IPS-NIHi11 (cell line): ENCODE results near the gene VIPR2.
"Not testable (repeated sequence)": the region's sequence is repeated elsewhere in the genome, so short reads cannot be mapped to it uniquely, and the experiment has no call there.

Source experiments
- DNase-seq: peaks from one replicate; pipeline ENCODE4 v3.0.0; 2012; ENCODE audit warnings: mixed read lengths, low spot score

Gene VIPR2

DNA sequence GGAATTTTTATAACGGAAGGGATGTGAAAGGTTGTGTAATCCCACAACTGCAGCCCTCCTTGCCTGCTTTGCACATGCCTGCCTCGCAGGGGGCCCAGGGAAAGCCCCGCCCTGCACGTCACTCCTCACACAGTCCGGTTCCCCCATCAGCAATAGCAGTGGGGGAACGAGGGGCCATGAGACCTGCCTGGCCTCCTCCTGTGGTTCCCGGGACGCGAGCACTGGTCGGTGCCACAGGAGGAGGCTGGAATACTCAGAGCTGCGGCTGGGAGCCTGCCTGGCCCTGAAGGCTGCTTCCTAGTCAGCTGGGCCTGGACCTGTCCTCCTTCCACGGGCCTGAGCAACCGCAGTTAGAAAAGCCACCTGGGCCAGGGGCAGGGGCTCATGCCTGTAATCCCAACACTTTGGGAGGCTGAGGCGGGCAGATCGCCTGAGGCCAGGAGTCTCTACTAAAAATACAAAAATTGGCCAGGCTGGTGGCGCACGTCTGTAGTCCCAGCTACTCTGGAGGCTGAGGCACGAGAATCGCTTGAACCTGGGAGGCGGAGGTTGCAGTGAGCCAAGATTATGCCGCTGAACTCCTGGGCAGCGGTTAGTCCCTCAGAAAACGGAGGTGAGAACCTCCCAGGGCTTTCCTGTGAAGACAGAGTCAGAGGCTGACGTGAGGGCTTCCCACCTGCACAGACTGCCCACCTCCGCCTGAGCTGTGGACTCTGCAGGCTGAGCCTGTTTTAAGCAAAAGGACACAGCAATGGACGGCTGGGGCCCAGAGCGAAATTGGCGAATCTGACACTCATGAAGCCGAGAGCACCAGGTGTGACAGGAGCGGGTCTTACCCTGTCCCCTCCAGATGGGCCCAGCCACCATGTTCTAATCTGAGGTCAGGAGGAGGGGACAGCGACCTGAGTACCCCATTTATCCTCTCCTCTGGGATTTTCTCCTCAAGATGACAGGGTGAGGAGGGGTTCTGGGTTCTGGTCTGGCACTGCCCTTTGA is 52.9 kb downstream of the VIPR2 start:
- no peak for DNase-seq

DNA sequence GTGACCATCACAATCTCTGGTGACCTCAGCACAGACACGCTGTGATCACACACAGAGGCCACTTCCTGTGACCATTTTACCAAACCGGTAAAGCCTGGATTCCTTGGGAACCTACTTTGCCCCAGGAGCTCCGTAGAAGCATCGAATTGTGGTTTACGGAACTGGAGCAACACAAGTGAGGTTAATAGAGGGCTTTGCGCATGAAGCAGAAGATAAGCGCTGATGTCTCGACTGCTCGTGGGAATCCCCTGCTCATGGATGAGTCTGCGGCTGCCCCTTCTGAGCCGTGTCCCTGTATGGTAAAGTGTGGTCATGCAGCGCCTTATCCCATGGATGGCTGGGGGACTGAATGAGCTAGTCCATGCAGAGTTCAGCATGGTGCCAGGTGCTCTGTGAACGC is 53.6 kb downstream of the VIPR2 start:
- DNase-seq = no peak

DNA sequence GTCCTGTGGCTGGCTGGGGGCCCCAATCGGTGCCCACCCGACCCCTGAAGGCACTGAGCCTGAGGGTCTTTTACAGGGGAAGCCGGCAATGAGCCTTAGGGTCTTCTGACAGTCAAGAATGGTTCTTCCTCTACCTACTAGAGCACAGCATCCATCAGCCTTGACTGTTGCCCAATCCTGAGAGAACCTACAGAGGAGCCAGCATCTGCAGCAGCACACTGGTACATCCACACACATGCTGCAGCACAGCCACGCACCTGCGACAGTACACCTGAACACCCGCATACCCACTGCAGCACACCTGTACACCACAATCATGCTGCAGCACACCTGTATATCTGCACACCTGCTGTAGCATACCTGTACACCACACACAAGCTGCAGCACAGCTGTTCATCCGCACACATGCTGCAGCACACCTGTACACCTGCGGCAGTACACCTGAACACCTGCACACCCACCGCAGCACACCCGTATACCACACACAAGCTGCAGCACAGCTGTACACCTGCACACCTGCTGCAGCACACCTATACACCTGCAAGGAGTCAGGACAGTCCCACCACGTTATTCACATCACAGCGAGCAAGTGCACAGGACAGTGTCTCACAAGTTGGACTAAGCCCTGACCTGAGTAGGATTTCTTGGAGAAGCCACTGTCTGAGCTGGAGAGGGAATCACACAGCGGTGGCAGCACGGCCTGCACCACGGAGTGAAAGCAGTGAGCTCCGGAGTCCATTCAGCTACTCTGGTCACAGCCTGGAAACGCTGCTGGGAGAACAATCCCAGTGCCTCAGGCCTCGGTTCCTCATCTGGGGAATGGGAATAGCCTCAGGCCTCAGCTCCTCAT is 56.4 kb downstream of the VIPR2 start:
- no peak for DNase-seq

DNA sequence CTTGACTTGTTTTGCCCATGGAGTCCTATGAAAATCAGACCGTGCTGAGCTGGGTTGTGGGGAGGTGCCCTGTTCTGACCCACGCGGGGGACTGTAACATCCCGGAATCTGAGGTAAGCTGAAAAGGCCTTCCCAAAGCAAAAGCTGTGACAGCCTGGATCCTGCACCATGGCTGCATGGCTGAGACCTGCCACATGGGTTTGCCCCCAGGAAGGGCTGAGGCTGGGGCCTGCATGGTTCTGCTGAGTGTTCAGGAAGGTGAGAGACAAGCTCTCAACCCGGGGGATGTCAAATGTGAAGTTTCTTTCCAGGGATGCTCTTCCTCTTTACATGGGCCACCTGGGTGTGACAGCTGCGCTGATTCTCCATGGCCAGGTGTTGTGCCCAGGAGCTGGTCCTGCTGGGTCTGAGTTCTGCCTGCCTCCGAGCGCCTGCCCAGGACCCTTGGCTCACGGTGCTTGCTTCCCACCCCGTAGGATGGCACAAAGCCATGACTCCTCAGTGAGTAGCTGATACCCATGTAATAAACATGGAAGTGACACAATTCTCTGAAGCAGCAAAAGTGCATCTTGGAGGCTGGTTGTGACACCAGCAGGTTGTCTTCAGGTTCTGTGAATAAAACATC is 58.3 kb downstream of the VIPR2 start:
- DNase-seq = no peak

DNA sequence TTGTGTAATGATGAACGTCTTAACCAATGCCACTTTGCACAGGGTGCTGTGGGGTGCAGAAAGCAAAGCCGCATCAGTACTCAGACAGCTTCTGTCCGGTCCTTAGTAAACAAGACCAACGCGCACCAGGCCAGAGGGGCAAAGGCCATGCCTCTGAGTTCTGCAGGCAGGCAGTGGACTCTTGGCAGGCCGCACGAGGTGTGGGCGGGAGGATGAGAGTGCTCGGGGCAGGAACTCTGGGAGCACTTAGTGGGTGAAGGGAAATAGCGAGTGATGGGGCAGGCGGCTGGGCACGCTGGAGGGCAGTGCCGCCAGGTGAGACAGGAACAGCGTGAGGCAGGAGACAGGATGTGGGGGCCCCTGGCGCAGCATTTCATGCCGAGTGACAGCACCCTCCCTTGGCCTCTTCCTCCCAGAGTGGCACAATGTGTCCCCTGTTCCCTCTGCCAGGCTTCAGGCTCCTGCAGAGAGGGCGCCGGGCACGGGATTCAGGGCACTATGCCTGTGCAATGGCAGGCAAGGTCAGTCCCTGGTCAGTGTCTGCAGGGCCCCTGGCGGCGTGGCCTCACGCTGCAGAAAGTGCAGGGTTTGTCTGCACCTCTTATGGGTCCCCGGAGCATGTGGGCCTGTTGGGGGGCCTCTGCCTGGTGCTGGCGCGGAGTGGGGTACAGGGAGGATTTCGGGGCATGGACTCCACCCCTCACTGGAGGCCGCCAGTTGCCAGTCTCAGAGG is 60.4 kb downstream of the VIPR2 start:
- no peak for DNase-seq

DNA sequence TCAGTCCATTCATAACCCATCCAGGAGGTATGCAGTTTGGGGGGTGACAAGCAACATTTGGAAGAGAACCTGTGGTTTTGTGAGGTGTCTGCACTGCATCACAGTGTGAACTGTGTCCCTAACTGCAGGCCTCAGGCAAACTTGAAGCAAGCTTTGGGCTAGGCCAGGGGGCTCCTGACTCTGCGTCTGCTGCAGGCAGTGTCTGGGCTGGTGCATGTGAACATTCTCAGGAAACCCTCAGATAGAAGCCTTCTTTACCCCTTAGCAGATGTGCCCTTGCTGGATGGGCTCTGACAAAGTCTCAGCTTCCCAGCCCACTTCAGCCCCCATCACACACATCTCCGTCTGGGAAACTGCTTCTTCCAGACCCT is 61.0 kb downstream of the VIPR2 start:
- DNase-seq = no peak

DNA sequence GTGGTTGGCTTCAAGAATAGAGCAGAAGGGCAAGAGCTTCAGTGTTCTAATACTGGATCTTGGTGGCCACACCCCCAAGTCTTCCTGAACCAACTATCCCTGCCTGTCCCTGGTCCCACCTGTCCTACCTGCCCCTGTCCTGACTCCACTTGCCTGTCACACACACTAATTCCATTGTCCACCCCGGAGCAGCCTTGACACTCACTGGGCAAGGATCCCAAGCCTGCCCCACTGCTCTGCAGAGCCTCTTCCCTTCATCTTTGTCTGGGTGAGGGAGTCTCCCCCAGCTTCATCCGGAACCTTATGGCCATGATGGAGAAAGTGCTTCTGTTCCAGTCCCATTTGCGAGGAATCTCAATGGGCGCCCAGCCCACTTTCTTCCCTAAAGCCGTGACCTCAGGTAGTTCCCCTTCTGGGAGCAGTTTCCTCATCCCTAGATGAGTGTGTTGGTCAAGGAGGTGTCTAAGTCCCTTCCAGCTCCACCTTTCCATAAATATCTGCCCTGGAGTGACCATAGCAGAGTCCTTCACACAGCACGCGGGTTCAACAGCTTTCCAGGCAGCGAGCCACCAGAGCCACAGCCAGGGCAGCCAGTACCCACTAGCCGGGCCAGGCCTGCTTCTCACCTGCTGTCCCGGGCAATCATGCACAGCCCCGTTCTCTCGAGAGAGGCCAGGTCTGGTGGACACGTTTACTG is 61.5 kb downstream of the VIPR2 start:
- no peak for DNase-seq

DNA sequence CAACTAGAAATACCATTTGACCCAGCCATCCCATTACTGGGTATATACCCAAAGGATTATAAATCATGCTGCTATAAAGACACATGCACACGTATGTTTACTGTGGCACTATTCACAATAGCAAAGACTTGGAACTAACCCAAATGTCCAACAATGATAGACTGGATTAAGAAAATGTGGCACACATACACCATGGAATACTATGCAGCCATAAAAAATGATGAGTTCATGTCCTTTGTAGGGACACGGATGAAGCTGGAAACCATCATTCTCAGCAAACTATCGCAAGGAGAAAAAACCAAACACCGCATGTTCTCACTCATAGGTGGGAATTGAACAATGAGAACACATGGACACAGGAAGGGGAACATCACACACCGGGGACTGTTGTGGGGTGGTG is 62.6 kb downstream of the VIPR2 start:
- DNase-seq = not testable (repeated sequence)

DNA sequence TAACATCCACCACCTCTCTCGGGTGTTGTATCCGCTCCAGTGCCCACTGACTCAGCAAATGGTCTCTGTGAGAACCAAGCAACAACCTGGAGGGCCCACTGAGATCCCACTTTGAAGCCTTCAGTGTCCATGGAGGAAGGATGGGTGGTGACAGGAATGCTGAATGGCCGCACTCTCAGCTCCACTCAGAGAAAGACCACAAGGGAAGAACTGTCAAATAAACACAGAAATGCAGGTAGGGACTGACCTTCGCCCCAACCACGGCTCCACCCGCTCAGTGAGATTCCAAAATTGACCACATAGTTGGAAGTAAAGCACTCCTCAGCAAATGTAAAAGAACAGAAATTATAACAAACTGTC is 65.8 kb downstream of the VIPR2 start:
- DNase-seq = no peak

DNA sequence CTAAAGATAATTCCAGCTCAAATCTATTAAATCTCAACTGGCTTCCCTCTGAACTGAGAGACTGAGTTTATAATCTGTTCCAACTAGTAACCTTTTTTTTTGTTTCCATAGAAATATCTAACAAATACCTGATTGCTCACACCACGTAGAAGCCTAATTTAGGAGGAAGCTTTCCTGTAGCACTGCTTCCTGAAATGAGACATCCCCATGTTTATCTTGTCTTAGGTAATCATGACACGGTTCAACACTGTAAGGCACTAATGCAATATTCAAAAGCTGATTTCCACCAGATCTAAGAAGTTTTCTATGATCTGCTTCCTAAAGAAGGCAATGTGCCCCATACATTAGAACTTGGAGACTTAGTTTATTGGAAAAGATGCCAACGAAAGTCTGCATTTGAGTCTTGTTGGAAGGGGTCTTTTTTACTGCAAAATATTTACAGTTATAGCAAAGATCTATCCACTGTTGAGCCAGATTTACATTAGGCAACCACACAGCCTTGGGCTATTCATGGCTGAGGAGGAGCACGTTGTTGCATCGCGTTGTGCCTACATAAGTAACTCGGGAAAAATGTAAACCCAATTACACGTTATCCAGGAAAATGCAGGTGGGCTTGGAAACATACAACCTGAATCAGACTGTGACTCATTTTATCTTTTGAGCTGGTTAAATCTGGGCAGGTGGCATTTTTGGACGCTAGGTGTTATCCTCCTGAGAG is 66.3 kb downstream of the VIPR2 start:
- no peak for DNase-seq

DNA sequence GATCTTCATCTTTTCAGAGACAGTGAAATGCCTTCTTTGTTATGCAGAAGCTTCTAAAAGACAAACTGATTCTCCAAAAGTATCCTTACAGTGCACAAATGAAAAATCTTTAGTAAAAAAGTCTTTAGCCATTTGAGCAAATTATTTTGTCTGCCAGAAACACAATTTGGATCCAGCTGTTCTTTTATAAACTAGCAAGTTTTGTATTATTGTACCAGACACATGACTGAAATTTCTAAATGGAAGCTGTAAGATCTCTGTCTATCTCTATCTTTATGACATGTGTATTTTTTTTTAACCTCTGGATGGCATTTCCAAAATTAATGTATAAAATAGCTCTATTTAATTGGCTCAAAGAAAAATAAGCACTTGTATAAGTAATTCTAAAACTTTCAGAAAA is 68.3 kb downstream of the VIPR2 start:
- DNase-seq = no peak

DNA sequence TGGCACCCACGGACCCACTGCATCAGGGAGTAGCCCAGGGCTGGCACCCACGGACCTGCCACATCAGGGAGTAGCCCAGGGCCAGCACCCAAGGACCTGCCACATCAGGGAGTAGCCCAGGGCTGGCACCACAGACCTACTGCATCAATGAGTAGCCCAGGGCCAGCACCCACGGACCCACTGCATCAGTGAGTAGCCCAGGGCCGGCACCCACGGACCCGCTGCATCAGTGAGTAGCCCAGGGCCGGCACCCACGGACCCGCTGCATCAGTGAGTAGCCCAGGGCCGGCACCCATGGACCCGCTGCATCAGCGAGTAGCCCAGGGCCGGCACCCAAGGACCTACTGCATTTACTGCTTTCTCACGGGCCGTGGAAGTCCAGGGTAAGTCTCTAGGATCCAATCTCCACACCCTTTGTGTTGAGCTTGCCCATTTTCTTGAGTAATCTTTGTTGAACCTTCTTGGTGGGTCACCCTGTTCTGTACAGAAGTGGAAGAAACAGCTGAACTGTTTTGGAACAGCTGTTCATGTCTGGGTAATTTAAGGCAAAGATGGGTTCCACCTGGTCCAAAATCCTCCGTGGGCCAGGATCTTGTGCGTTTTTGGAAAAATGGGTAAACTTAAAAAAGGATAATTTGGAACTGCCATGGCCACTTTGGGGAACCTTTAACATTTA is 69.0 kb downstream of the VIPR2 start:
- DNase-seq = no peak

DNA sequence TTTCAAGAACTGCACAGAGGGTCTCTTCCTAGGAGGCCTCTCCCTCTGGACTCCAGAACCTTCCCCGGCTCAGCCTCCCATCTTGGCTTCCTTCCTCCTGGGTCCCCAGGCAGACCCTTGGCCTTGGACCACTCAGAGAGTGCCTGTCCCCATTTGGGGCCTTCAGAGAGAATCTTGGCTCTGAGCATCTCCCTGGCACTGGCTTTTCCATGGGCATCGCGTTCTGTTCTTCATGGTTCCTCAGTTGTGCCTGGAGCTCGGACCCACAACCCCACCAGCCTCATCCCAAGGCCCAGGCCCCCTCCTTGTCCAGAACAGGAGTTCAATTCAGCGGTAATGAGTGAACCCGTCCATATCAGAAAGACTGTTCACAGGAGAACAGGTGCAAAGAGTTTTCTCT is 73.4 kb downstream of the VIPR2 start:
- DNase-seq = no peak

DNA sequence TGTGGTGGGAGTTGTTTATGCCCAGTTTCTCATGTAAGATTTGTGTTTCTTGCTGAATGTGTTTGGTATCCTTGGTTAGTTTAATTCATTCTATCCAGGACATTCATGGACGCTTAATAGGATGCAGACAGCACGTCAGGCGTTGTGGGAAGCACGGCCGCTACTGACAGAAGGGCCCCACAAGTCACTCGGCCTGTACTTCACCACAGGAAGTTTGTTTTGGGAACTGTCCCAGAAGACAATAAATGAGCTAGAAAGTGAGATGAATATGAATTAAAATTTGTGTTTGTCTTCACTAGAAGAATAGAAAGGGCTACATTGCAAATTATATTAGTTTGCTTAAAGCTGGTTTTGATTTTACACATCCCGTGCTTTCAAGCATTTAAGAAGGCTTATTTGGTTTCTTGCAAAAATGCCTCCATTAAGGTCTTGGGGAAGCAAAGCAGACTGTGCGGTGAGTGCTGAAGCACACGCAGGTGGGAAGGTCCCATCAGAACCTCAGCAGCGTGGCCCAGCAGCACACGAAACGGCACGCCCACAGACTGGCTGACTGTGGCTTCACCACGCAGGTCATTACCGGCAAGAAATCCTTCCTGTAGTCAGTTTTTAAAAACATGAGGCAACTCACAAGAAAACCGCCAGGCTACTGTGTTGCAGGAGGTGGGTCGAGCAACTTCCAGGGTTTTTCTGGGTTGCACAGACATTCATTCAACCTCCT is 74.1 kb downstream of the VIPR2 start:
- no peak for DNase-seq

DNA sequence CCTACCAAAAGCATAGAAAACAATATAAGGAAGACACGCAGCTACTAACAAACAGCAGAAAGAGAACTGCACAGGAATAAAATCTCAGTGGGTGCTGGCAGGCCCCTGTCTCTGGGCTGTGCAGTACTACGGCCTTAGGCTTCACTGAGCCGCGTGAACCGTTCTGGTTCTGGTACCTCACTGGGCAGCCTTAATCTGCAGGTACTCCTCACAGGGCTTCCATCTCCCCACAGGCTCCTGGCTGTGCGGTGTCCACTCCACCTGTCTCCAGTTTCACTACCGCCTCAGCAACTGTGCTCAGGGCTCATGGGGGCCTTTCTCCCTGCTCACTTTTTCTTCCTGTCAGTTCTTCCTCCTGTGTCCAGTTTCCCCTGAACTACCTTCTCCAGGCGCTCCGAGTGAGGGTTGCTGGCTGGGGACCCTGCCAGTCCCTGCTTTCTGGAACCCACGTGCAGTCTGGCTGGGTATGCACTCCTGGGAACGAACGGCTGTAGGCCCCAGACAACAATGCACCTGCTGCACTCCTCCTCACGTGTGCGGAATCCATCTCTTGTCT is 75.7 kb downstream of the VIPR2 start:
- DNase-seq = no peak

DNA sequence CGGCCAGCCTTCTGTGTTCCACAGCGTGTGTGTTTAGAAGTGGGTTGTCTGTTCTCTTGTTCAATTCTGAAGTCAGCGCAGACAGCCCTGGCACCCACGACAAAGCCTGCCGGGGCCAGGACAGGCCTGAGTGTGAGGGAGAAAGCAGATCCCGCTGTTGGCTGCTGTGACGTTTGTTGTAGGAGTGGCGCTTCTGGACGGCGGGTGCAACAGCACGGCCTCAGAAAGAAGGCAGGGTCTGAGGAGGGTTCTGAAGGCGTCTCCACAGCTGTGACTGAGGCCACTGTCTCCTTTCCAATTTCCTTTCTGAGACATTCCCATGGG is 76.2 kb downstream of the VIPR2 start:
- no peak for DNase-seq

DNA sequence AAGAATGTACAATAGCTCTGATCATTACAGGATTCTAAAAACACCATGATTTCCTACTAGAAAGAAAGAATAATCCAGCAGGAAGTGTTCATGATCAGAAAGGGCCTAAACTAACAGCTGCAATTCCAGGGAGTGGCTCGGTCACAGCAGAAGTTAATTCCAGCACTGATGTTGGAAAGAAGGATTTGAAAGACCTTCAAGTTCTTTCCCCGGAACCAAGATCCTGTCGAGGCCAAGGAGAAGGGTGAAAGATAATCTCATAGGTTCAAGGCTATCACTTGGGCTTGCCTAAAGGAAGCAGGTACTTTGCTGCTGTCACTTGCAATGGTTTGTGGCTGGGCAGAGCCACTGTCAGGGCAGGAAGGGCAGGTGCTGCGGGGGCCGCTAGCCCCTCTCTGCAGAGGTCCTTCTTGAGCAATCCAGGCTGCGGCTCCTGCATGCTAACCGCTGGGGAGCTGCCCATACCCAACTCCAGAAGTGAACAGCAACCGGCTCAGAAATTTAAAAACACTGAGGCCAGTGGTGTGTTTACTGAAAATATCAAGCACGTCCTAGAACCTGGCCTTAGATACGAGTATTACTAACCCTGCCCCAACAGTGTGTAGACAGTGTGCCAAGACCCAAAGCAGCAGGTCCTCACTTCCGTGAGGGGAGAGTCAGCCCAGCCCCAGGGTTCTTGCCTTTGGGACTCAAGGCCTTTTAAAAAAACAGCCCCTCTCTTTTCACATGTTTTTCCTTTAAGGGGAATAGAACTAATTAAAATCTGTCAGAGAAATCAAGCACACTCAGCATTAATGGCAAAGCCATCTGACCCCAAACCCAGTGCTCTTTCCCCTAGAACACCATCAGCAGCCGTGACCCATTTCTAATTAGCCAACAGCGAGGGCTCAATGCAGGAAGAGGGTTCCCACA is 76.8 kb downstream of the VIPR2 start:
- DNase-seq = no peak
